H1 (cell line): Measurements from ENCODE around the gene SLIT3. TPM values are rescaled to one million over a fixed set of nuclear protein-coding genes. Genes with fewer than 3 reads are reported as not detected.

Experiments
- CTCF ChIA-PET: fragments of 300-600 bp; sonication (Branson Sonifier 250); formaldehyde crosslinking; loops from one replicate; lab custom pipeline; 2021; ENCODE audit not compliant: partially characterized antibody; lab: Charles Lee
- POLR2A ChIA-PET: fragments of 300-600 bp; sonication (Branson Sonifier 250); formaldehyde crosslinking; loops from one replicate; lab custom pipeline; 2021; ENCODE audit warnings: inconsistent platforms; ENCODE audit not compliant: partially characterized antibody; lab: Charles Lee
- DNase-seq, 2 experiments: peaks; one replicate each; pipeline versions ENCODE4 v3.0.0 to v3.0.0-alpha.2; 2010 to 2022; ENCODE audit warnings: low spot score in 2 of 2, low read depth in 1 of 2, mixed read lengths in 1 of 2
- FAIRE-seq: peaks from 2 replicates; lab custom pipeline; 2011; peaks lifted over from hg19 to GRCh38; lab: Jason Lieb, UNC
- H2AFZ ChIP-seq: 2 replicates; pipeline ENCODE4 v1.8.1; 2012; ENCODE audit warnings: low read length, inconsistent platforms
- H2AK5ac ChIP-seq: 2 replicates; pipeline ENCODE4 v1.6.1; 2013; ENCODE audit warnings: low read depth, low read length
- H2BK120ac ChIP-seq: replicated peaks from 2 replicates; pipeline ENCODE3; 2013; ENCODE audit warnings: low read depth, low read length, inconsistent platforms
- H2BK12ac ChIP-seq: 2 replicates; pipeline ENCODE4 v1.6.1; 2013; ENCODE audit warnings: low read depth, low read length
- H2BK15ac ChIP-seq: 2 replicates; pipeline ENCODE4 v1.6.1; 2013; ENCODE audit warnings: low read length
- H2BK20ac ChIP-seq: 2 replicates; pipeline ENCODE4 v1.6.1; 2013; ENCODE audit warnings: low read length
- H2BK5ac ChIP-seq: 2 replicates; pipeline ENCODE4 v1.6.1; 2013; ENCODE audit warnings: low read depth, low read length
- H3K14ac ChIP-seq: 2 replicates; pipeline ENCODE4 v1.6.1; 2013; ENCODE audit warnings: inconsistent platforms; ENCODE audit not compliant: insufficient read length
- H3K18ac ChIP-seq: 2 replicates; pipeline ENCODE4 v1.6.1; 2013; ENCODE audit warnings: low read length; ENCODE audit errors: extremely low read depth
- H3K23ac ChIP-seq: 2 replicates; pipeline ENCODE4 v1.6.1; 2013; ENCODE audit warnings: inconsistent platforms; ENCODE audit not compliant: insufficient read length
- H3K23me2 ChIP-seq: 2 replicates; pipeline ENCODE4 v1.6.1; 2013; ENCODE audit warnings: low read depth, low read length
- H3K27ac ChIP-seq: 2 replicates; pipeline ENCODE4 v1.6.1; 2011; ENCODE audit warnings: low read depth, low read length, inconsistent platforms
- H3K27me3 ChIP-seq, 4 experiments: replicated peaks in 1 of 4; 1 replicate in 1 of 4; 2 replicates in 3 of 4; pipeline versions ENCODE4 v1.6.1 to v1.8.1; 2011 to 2013; ENCODE audit warnings: low read length in 3 of 4, mild to moderate bottlenecking in 3 of 4, inconsistent platforms in 2 of 4, mixed read lengths in 2 of 4, moderate library complexity in 1 of 4; ENCODE audit not compliant: control insufficient read depth in 3 of 4, insufficient read depth in 3 of 4; ENCODE audit errors: extremely low read depth in 1 of 4
- H3K36me3 ChIP-seq, 4 experiments: 2 replicates each; pipeline versions ENCODE4 v1.6.1 to v1.8.1; 2011 to 2013; ENCODE audit warnings: mild to moderate bottlenecking in 4 of 4, low read length in 3 of 4, moderate library complexity in 2 of 4, control low read depth in 1 of 4, inconsistent platforms in 1 of 4; ENCODE audit not compliant: insufficient read depth in 4 of 4, control insufficient read depth in 2 of 4
- H3K4ac ChIP-seq: replicated peaks from 2 replicates; pipeline ENCODE3; 2013; ENCODE audit warnings: low read length, low read depth, mixed read lengths, inconsistent platforms; ENCODE audit not compliant: insufficient read length
- H3K4me1 ChIP-seq, 4 experiments: replicated peaks in 1 of 4; 1 replicate in 1 of 4; 2 replicates in 3 of 4; pipeline versions ENCODE4 v1.6.1 to v1.8.1; 2011 to 2013; ENCODE audit warnings: low read length in 3 of 4, inconsistent platforms in 2 of 4, mixed read lengths in 1 of 4; ENCODE audit not compliant: insufficient read depth in 4 of 4, control insufficient read depth in 3 of 4
- H3K4me2 ChIP-seq, 2 experiments: 2 replicates each; pipeline versions ENCODE4 v1.6.1 to v1.8.1; 2011 to 2013; ENCODE audit warnings: low read depth in 2 of 2, low read length in 2 of 2, control low read depth in 1 of 2, inconsistent platforms in 1 of 2, mild to moderate bottlenecking in 1 of 2; ENCODE audit not compliant: insufficient read depth in 1 of 2
- H3K4me3 ChIP-seq, 4 experiments: fragments of 200-600, 300-600 bp in 1 of 4; sonication (generic), shearing (Covaris generic), sonication (Bioruptor Twin) in 1 of 4; 2 replicates each; pipeline versions ENCODE4 v1.5.1 to v1.8.1; 2011 to 2016; ENCODE audit warnings: low read length in 4 of 4, low read depth in 3 of 4, control low read depth in 2 of 4, inconsistent platforms in 2 of 4, mild to moderate bottlenecking in 2 of 4, mixed read lengths in 1 of 4, moderate library complexity in 1 of 4; ENCODE audit not compliant: insufficient read depth in 2 of 4; ENCODE audit errors: extremely low read depth in 1 of 4
- H3K56ac ChIP-seq: replicated peaks from 2 replicates; pipeline ENCODE3; 2013; ENCODE audit warnings: low read depth, mild to moderate bottlenecking, mixed read lengths, low read length, inconsistent platforms; ENCODE audit not compliant: insufficient read length
- H3K79me1 ChIP-seq: 2 replicates; pipeline ENCODE4 v1.6.1; 2013; ENCODE audit warnings: low read depth, low read length, control low read depth
- H3K79me2 ChIP-seq, 2 experiments: 2 replicates each; pipeline versions ENCODE4 v1.6.1 to v1.8.1; 2012 to 2013; ENCODE audit warnings: low read length in 2 of 2, mild to moderate bottlenecking in 2 of 2, inconsistent platforms in 1 of 2; ENCODE audit not compliant: insufficient read depth in 2 of 2, control insufficient read depth in 1 of 2
- H3K9ac ChIP-seq, 4 experiments: replicated peaks in 1 of 4; 1 replicate in 1 of 4; 2 replicates in 3 of 4; pipeline versions ENCODE4 v1.6.1 to v1.8.1; 2011 to 2013; ENCODE audit warnings: low read depth in 3 of 4, low read length in 3 of 4, control low read depth in 2 of 4, mild to moderate bottlenecking in 2 of 4, moderate library complexity in 2 of 4, inconsistent platforms in 1 of 4; ENCODE audit errors: extremely low read depth in 1 of 4
- H3K9me3 ChIP-seq, 2 experiments: 2 replicates each; pipeline versions ENCODE4 v1.6.1 to v1.8.1; 2012 to 2013; ENCODE audit warnings: mild to moderate bottlenecking in 2 of 2, moderate library complexity in 2 of 2, control low read depth in 1 of 2, inconsistent platforms in 1 of 2, low read depth in 1 of 2, low read length in 1 of 2, mixed read lengths in 1 of 2; ENCODE audit not compliant: insufficient read depth in 2 of 2
- H4K20me1 ChIP-seq, 2 experiments: replicated peaks in 1 of 2; 2 replicates each; pipeline versions ENCODE3 to v1.8.1; 2011 to 2013; ENCODE audit warnings: inconsistent platforms in 2 of 2, low read length in 2 of 2, mild to moderate bottlenecking in 1 of 2; ENCODE audit not compliant: insufficient read depth in 2 of 2, control insufficient read depth in 1 of 2
- H4K5ac ChIP-seq: 2 replicates; pipeline ENCODE4 v1.6.1; 2013; ENCODE audit warnings: low read length, low read depth, mixed read lengths, inconsistent platforms; ENCODE audit not compliant: insufficient read length
- H4K8ac ChIP-seq: 2 replicates; pipeline ENCODE4 v1.8.0; 2013; ENCODE audit warnings: mild to moderate bottlenecking, moderate library complexity, low read length, inconsistent platforms; ENCODE audit not compliant: insufficient read depth; ENCODE audit errors: extremely low read depth
- H4K91ac ChIP-seq: replicated peaks from 2 replicates; pipeline ENCODE3; 2013; ENCODE audit warnings: low read length, mixed read lengths, inconsistent platforms; ENCODE audit not compliant: insufficient read length
- BCL11A ChIP-seq, 2 experiments: IDR thresholded peaks; one replicate each; pipeline ENCODE4 v1.6.1; 2011; ENCODE audit warnings: low read depth in 2 of 2, low read length in 2 of 2, mild to moderate bottlenecking in 2 of 2
- FOSL1 ChIP-seq: IDR thresholded peaks from 2 replicates; pipeline ENCODE4 v1.6.1; 2011; ENCODE audit warnings: mild to moderate bottlenecking, low read depth, low read length, moderate library complexity; ENCODE audit not compliant: insufficient read depth
- HDAC2 ChIP-seq, 2 experiments: fragments of 300-600 bp in 1 of 2; sonication (generic) in 1 of 2; IDR thresholded peaks; 2 replicates each; pipeline ENCODE4 v1.6.1; 2011 to 2012; ENCODE audit warnings: low read depth in 2 of 2, low read length in 2 of 2, mild to moderate bottlenecking in 2 of 2, moderate library complexity in 2 of 2, borderline replicate concordance in 1 of 2, inconsistent platforms in 1 of 2
- NRF1 ChIP-seq: IDR thresholded peaks from 2 replicates; pipeline ENCODE4 v1.6.1; 2011; ENCODE audit warnings: mild to moderate bottlenecking, low read depth, low read length, improper control_type of control experiment
- WGBS, 2 experiments: shearing (Covaris generic) in 1 of 2; methylation state at CpG; one replicate each; pipeline versions ENCODE4 v1.1.6 to v1.1.7; 2013 to 2015; ENCODE audit warnings: low lambda C conversion rate in 2 of 2, mixed read lengths in 2 of 2, inconsistent platforms in 1 of 2, low coverage in 1 of 2, missing lambda C conversion rate in 1 of 2; ENCODE audit not compliant: insufficient replicate concordance in 2 of 2, insufficient coverage in 1 of 2, insufficient read length in 1 of 2; ENCODE audit errors: extremely low coverage in 1 of 2, missing lambda C conversion rate in 1 of 2; 5-methylcytosine and 5-hydroxymethylcytosine counted together
- polyA plus RNA-seq, 7 experiments: library from polyadenylated mRNA; depleted of rRNA in 3 of 7; stranded (reverse) in 5 of 7; unstranded in 2 of 7; fragments of >200 nt in 5 of 7; fragments of 200-250 nt in 2 of 7; gene quantifications; 1 replicate in 5 of 7; 2 replicates in 1 of 7; 4 replicates in 1 of 7; pipeline versions ENCODE4 v1.2.1 to v1.2.3, GENCODE V29; 2011 to 2013; ENCODE audit warnings: missing spikeins in 2 of 7, mixed read lengths in 2 of 7
- total RNA-seq: library from RNA; stranded (reverse); fragmentation: NEBNext Ultra II Directional; extraction: Animal tissue kit (Norgen Biotek cat#: 25700); gene quantifications from 2 replicates; pipeline ENCODE4 v1.2.1, GENCODE V29; 2021

The SLIT3 gene
- total and polyA plus RNA-seq, 2 of the 8 experiments (the other 6 are each of a cell fraction or from before 2014, with no cell fraction given) = 1.1 to 1.2 TPM

GRCh38 chr5:169173372-169173771, 127.6 kb downstream of the SLIT3 start:
- POLR2A ChIA-PET = no interaction called here
- H3K4me2 ChIP-seq = no peak overlapping the region
- TF ChIP-seq FOSL1 = no peak
- no peak for TF ChIP-seq BCL11A (IDR thresholded peaks at IDR 0.05; ENCODE audit: low read depth in 2 of 2, low read length in 2 of 2)
- TF ChIP-seq NRF1 = no peak
- TF ChIP-seq HDAC2 (IDR thresholded peaks at IDR 0.05; ENCODE audit: borderline replicate concordance in 1 of 2, low read depth in 2 of 2, low read length in 2 of 2) = no peak

More at GRCh38 chr5:169173372-169173771, 127.6 kb downstream of the SLIT3 start:
- H3K27me3 ChIP-seq = no peaks in the 10 kb centered on the region
- no peaks in the 10 kb centered on the region for H3K23me2 ChIP-seq
- CTCF ChIA-PET = interaction anchor here (1.5 to 6.6 kb wide), 2 partner anchors 12 to 18 kb away, joined by 3 to 36 read pairs; no protein-coding TSS in a partner anchor
- H3K23ac ChIP-seq = no peak overlapping the region
- H3K18ac ChIP-seq = no peak overlapping the region
- no peak overlapping the region for H2BK15ac ChIP-seq
- no peak overlapping the region for H4K5ac ChIP-seq
- FAIRE-seq = no peak
- H4K91ac ChIP-seq = no peak overlapping the region
- no peaks in the 10 kb centered on the region for H4K20me1 ChIP-seq
- DNase-seq = no peak
- H2AFZ ChIP-seq = no peak overlapping the region
- WGBS, 2 experiments = 95% methylated on average over 6 of the region's 6 CpGs; no CpG with 5 or more reads in 1 of the 2 experiments
- no peak overlapping the region for H2BK20ac ChIP-seq
- H3K9me3 ChIP-seq = no peaks in the 10 kb centered on the region
- no peak overlapping the region for H3K9ac ChIP-seq
- no peak overlapping the region for H2BK5ac ChIP-seq
- H3K27ac ChIP-seq = no peak overlapping the region
- H3K4me3 ChIP-seq = no peak overlapping the region
- H3K14ac ChIP-seq = no peak overlapping the region
- H3K4ac ChIP-seq = no peak overlapping the region
- H3K4me1 ChIP-seq = peaks cover 0 to 5% (median 2%) of the 10 kb centered on the region in 4 experiments; a peak in 3 of 7 replicates
- H2BK12ac ChIP-seq = no peak overlapping the region
- no peaks in the 10 kb centered on the region for H3K79me1 ChIP-seq
- no peaks in the 10 kb centered on the region for H3K79me2 ChIP-seq
- no peak overlapping the region for H4K8ac ChIP-seq
- H2BK120ac ChIP-seq = no peak overlapping the region
- H3K36me3 ChIP-seq = no peaks in the 10 kb centered on the region
- H2AK5ac ChIP-seq = no peak overlapping the region
- no peak overlapping the region for H3K56ac ChIP-seq
